ENCODE results near the gene CIAO2A.
"Not testable (repeated sequence)": the region's sequence is repeated elsewhere in the genome, so short reads cannot be mapped to it uniquely, and the experiment has no call there.

CIAO2A gene

GRCh38 chr15:64100958-64101357 is 7.3 kb upstream of the CIAO2A start:
- DNase-seq, result no peak
- CTCF ChIA-PET, result interaction anchor here (0.6 to 1.2 kb wide), 2 partner anchors 48 to 599 kb away, joined by 3 read pairs; no protein-coding TSS in a partner anchor
- Mint-ChIP-seq H3K4me1 (peaks cover 29% of the 10 kb centered on the region), H3K27ac (no peak overlapping the region), H3K36me3 (peaks cover 9% of the 10 kb centered on the region), H3K4me3 (no peak overlapping the region), H3K9me3 (no peaks in the 10 kb centered on the region), H3K27me3 (no peaks in the 10 kb centered on the region)

GRCh38 chr15:64099379-64099778 is 5.7 kb upstream of the CIAO2A start:
- H3K4me1 Mint-ChIP-seq, result peaks cover 45% of the 10 kb centered on the region
- H3K27ac Mint-ChIP-seq, result no peak overlapping the region
- peaks cover 11% of the 10 kb centered on the region for H3K36me3 Mint-ChIP-seq
- no peaks in the 10 kb centered on the region for H3K9me3 Mint-ChIP-seq
- no peaks in the 10 kb centered on the region for H3K27me3 Mint-ChIP-seq
- CTCF ChIA-PET, result interaction anchor here (1.3 to 1.4 kb wide), 2 partner anchors 50 to 54 kb away, joined by 5 to 6 read pairs; no protein-coding TSS in a partner anchor
- DNase-seq, result no peak
- no peak overlapping the region for H3K4me3 Mint-ChIP-seq

GRCh38 chr15:64096668-64097384 is 3.2 kb upstream of the CIAO2A start:
- peak; percentile 27 for DNase-seq
- H3K4me1 Mint-ChIP-seq, result peaks cover 69% of the 10 kb centered on the region
- H3K36me3 Mint-ChIP-seq, result peaks cover 16% of the 10 kb centered on the region
- no peaks in the 10 kb centered on the region for H3K9me3 Mint-ChIP-seq
- H3K4me3 Mint-ChIP-seq, result peak overlapping the region; percentile 95
- H3K27ac Mint-ChIP-seq, result peak overlapping the region; percentile 98
- H3K27me3 Mint-ChIP-seq, result no peaks in the 10 kb centered on the region
- CTCF ChIA-PET, result interaction anchor here (1.5 to 2.1 kb wide), 2 partner anchors 9 to 57 kb away, joined by 5 to 10 read pairs; no protein-coding TSS in a partner anchor

- peak within 1 kb of the TSS; percentile 95 for H3K4me3 Mint-ChIP-seq
- H3K36me3 Mint-ChIP-seq, result peaks cover 15% of the 10 kb centered on the region
- CTCF ChIA-PET, result interaction anchor here (1.5 to 2.1 kb wide), 2 partner anchors 10 to 57 kb away, joined by 5 to 10 read pairs; no protein-coding TSS in a partner anchor
- no peaks in the 10 kb centered on the region for H3K9me3 Mint-ChIP-seq
- peak; percentile 98 for DNase-seq
- H3K27ac Mint-ChIP-seq, result peak within 1 kb of the TSS; percentile 98
- H3K4me1 Mint-ChIP-seq, result peaks cover 70% of the 10 kb centered on the region
- H3K27me3 Mint-ChIP-seq, result no peaks in the 10 kb centered on the region
Measured at GRCh38 chr15:64095795-64096667, 2.4 kb upstream of the CIAO2A start, which contains the start of gene SNX1. SNX1 (plus strand) TSS chr15:64095982; CDS start chr15:64096014, 32 bp downstream.

- Mint-ChIP-seq H3K4me3 (peak overlapping the region; percentile 95), H3K27ac (peak overlapping the region; percentile 98), H3K27me3 (no peaks in the 10 kb centered on the region), H3K36me3 (peaks cover 19% of the 10 kb centered on the region), H3K9me3 (no peaks in the 10 kb centered on the region), H3K4me1 (peaks cover 75% of the 10 kb centered on the region)
- no peak for DNase-seq
- CTCF ChIA-PET, result no interaction called here
Measured at GRCh38 chr15:64095431-64095794, 1.8 kb upstream of the CIAO2A start.

- CTCF ChIA-PET, result interaction anchor here (0.9 to 1.9 kb wide), 11 partner anchors 12 to 483 kb away, joined by 3 to 10 read pairs (median 4); partner anchors contain the start of gene DAPK2
- H3K4me3 Mint-ChIP-seq, result peak overlapping the region; percentile 95
- H3K27ac Mint-ChIP-seq, result peak overlapping the region; percentile 98
- peaks cover 28% of the 10 kb centered on the region for H3K36me3 Mint-ChIP-seq
- no peaks in the 10 kb centered on the region for H3K27me3 Mint-ChIP-seq
- DNase-seq, result peak; percentile 54
- peaks cover 78% of the 10 kb centered on the region for H3K4me1 Mint-ChIP-seq
- H3K9me3 Mint-ChIP-seq, result no peaks in the 10 kb centered on the region
Measured at GRCh38 chr15:64092864-64093626, 593 bp downstream of the CIAO2A start.

- peaks cover 70% of the 10 kb centered on the region for H3K4me1 Mint-ChIP-seq
Measured at GRCh38 chr15:64092075-64092820, 1.4 kb downstream of the CIAO2A start.

GRCh38 chr15:64090527-64090926 is 3.1 kb downstream of the CIAO2A start:
- peaks cover 58% of the 10 kb centered on the region for H3K4me1 Mint-ChIP-seq

More at GRCh38 chr15:64092075-64092820, 1.4 kb downstream of the CIAO2A start:
- Mint-ChIP-seq H3K27ac (peak overlapping the region; percentile 98), H3K4me3 (peak overlapping the region; percentile 95), H3K27me3 (no peaks in the 10 kb centered on the region), H3K9me3 (peaks cover 2% of the 10 kb centered on the region), H3K36me3 (peaks cover 36% of the 10 kb centered on the region)
- CTCF ChIA-PET, result interaction anchor here (0.9 to 1.9 kb wide), 8 partner anchors 9 to 81 kb away, joined by 3 to 10 read pairs (median 4); partner anchors contain the start of gene DAPK2
- DNase-seq, result no peak

GRCh38 chr15:64089543-64090280 is 3.9 kb downstream of the CIAO2A start:
- no peak overlapping the region for H3K4me3 Mint-ChIP-seq
- no peaks in the 10 kb centered on the region for H3K27me3 Mint-ChIP-seq
- CTCF ChIA-PET, result interaction anchor here (0.6 to 1.6 kb wide), 3 partner anchors 144 to 796 kb away, joined by 3 to 4 read pairs (median 4); no protein-coding TSS in a partner anchor
- no peak overlapping the region for H3K27ac Mint-ChIP-seq
- H3K9me3 Mint-ChIP-seq, result peaks cover 2% of the 10 kb centered on the region
- no peak for DNase-seq
- H3K4me1 Mint-ChIP-seq, result peaks cover 49% of the 10 kb centered on the region
- H3K36me3 Mint-ChIP-seq, result peaks cover 42% of the 10 kb centered on the region

More at GRCh38 chr15:64090527-64090926, 3.1 kb downstream of the CIAO2A start:
- peaks cover 2% of the 10 kb centered on the region for H3K9me3 Mint-ChIP-seq
- CTCF ChIA-PET, result interaction anchor here (1.7 kb wide), 1 partner anchor 23 kb away, joined by 4 read pairs; no protein-coding TSS in a partner anchor
- no peak for DNase-seq
- peaks cover 39% of the 10 kb centered on the region for H3K36me3 Mint-ChIP-seq
- H3K27me3 Mint-ChIP-seq, result no peaks in the 10 kb centered on the region
- no peak overlapping the region for H3K4me3 Mint-ChIP-seq
- no peak overlapping the region for H3K27ac Mint-ChIP-seq

GRCh38 chr15:64082757-64083156 is 10.9 kb downstream of the CIAO2A start:
- CTCF ChIA-PET, result interaction anchor here (1.3 to 1.7 kb wide), 2 partner anchors 9 to 15 kb away, joined by 3 to 5 read pairs; no protein-coding TSS in a partner anchor
- H3K27me3 Mint-ChIP-seq, result no peaks in the 10 kb centered on the region
- no peak overlapping the region for H3K4me3 Mint-ChIP-seq
- no peaks in the 10 kb centered on the region for H3K4me1 Mint-ChIP-seq
- peaks cover 22% of the 10 kb centered on the region for H3K36me3 Mint-ChIP-seq
- DNase-seq, result no peak
- no peak overlapping the region for H3K27ac Mint-ChIP-seq
- no peaks in the 10 kb centered on the region for H3K9me3 Mint-ChIP-seq

- H3K36me3 Mint-ChIP-seq, result peaks cover 20% of the 10 kb centered on the region
- not testable (repeated sequence) for H3K9me3 Mint-ChIP-seq, H3K27me3 Mint-ChIP-seq, H3K27ac Mint-ChIP-seq, DNase-seq, H3K4me3 Mint-ChIP-seq
- CTCF ChIA-PET, result interaction anchor here (1.3 to 1.4 kb wide), 3 partner anchors 20 to 464 kb away, joined by 4 read pairs; partner anchors contain the start of gene CIAO2A
- H3K4me1 Mint-ChIP-seq, result peaks cover 12% of the 10 kb centered on the region
Measured at GRCh38 chr15:64073496-64073895, 20.1 kb downstream of the CIAO2A start.

- CTCF ChIA-PET, result no interaction called here
- Mint-ChIP-seq H3K27ac (no peak overlapping the region), H3K4me1 (peaks cover 16% of the 10 kb centered on the region), H3K9me3 (no peaks in the 10 kb centered on the region), H3K36me3 (peaks cover 20% of the 10 kb centered on the region), H3K27me3 (no peaks in the 10 kb centered on the region), H3K4me3 (no peak overlapping the region)
- DNase-seq, result no peak
Measured at GRCh38 chr15:64072812-64073211, 20.8 kb downstream of the CIAO2A start.

Measured in activated naive CD4-positive, alpha-beta T cell treated with anti-CD3 and anti-CD28 coated beads, Interleukin-2, amount 10 ng/mL, durations not matched to agents 7 days and 5 days (primary cell).